ENCODE results near the gene USP37.

The USP37 gene

GRCh38 chr2:218479595-218479994, 88.6 kb downstream of the USP37 start:
- ATAC-seq (ENCODE audit: insufficient read depth, low read depth) = no peak
- Histone ChIP-seq H3K27me3 (ENCODE audit: insufficient read depth, low read length, poor library complexity) (no peaks in the 10 kb centered on the region), H3K36me3 (ENCODE audit: insufficient read depth, low read length) (peaks cover 89% of the 10 kb centered on the region), H4K20me1 (ENCODE audit: insufficient read depth, low read length) (no peaks in the 10 kb centered on the region), H3K9ac (ENCODE audit: low read depth, low read length) (no peak overlapping the region), H3K4me3 (ENCODE audit: low read depth in 1 of 2, low read length in 2 of 2) (no peak overlapping the region), H3K79me2 (ENCODE audit: insufficient read depth, low read length) (no peaks in the 10 kb centered on the region), H3K4me2 (ENCODE audit: insufficient read depth, low read length) (no peak overlapping the region), H3K27ac (ENCODE audit: low read length) (no peak overlapping the region), H3K4me1 (ENCODE audit: insufficient read depth, low read length) (no peaks in the 10 kb centered on the region), H3K9me3 (ENCODE audit: insufficient read depth, low read length, severe bottlenecking) (no peaks in the 10 kb centered on the region), H2AFZ (ENCODE audit: low read depth, low read length) (no peak overlapping the region)
- no peak for DNase-seq
- TF ChIP-seq EZH2 (IDR thresholded peaks at IDR 0.05; ENCODE audit: borderline replicate concordance, low read depth, low read length, severe bottlenecking) (no peak), CTCF (IDR thresholded peaks at IDR 0.05; ENCODE audit: borderline replicate concordance, extremely low read depth, low read length, poor library complexity, severe bottlenecking) (no peak)

- DNase-seq = no peak
- Histone ChIP-seq H3K27me3 (ENCODE audit: insufficient read depth, low read length, poor library complexity) (no peaks in the 10 kb centered on the region), H3K36me3 (ENCODE audit: insufficient read depth, low read length) (peaks cover 89% of the 10 kb centered on the region), H3K4me1 (ENCODE audit: insufficient read depth, low read length) (no peaks in the 10 kb centered on the region), H3K4me2 (ENCODE audit: insufficient read depth, low read length) (no peak overlapping the region), H4K20me1 (ENCODE audit: insufficient read depth, low read length) (no peaks in the 10 kb centered on the region), H3K9ac (ENCODE audit: low read depth, low read length) (no peak overlapping the region), H3K9me3 (ENCODE audit: insufficient read depth, low read length, severe bottlenecking) (no peaks in the 10 kb centered on the region), H3K27ac (ENCODE audit: low read length) (no peak overlapping the region), H3K4me3 (ENCODE audit: low read depth in 1 of 2, low read length in 2 of 2) (no peak overlapping the region), H3K79me2 (ENCODE audit: insufficient read depth, low read length) (no peaks in the 10 kb centered on the region), H2AFZ (ENCODE audit: low read depth, low read length) (no peak overlapping the region)
- no peak for TF ChIP-seq CTCF (IDR thresholded peaks at IDR 0.05; ENCODE audit: borderline replicate concordance, extremely low read depth, low read length, poor library complexity, severe bottlenecking)
- TF ChIP-seq EZH2 (IDR thresholded peaks at IDR 0.05; ENCODE audit: borderline replicate concordance, low read depth, low read length, severe bottlenecking) = no peak
- no peak for ATAC-seq (ENCODE audit: insufficient read depth, low read depth)
These were observed 89.6 kb downstream of the USP37 start for GRCh38 chr2:218478544-218478943.

- TF ChIP-seq CTCF (IDR thresholded peaks at IDR 0.05; ENCODE audit: borderline replicate concordance, extremely low read depth, low read length, poor library complexity, severe bottlenecking) (no peak), EZH2 (IDR thresholded peaks at IDR 0.05; ENCODE audit: borderline replicate concordance, low read depth, low read length, severe bottlenecking) (no peak)
- Histone ChIP-seq H3K4me2 (ENCODE audit: insufficient read depth, low read length) (no peak overlapping the region), H3K36me3 (ENCODE audit: insufficient read depth, low read length) (peaks cover 91% of the 10 kb centered on the region), H3K9ac (ENCODE audit: low read depth, low read length) (no peak overlapping the region), H3K27me3 (ENCODE audit: insufficient read depth, low read length, poor library complexity) (no peaks in the 10 kb centered on the region), H3K4me3 (ENCODE audit: low read depth in 1 of 2, low read length in 2 of 2) (no peak overlapping the region), H3K4me1 (ENCODE audit: insufficient read depth, low read length) (no peaks in the 10 kb centered on the region), H4K20me1 (ENCODE audit: insufficient read depth, low read length) (no peaks in the 10 kb centered on the region), H3K27ac (ENCODE audit: low read length) (no peak overlapping the region), H3K79me2 (ENCODE audit: insufficient read depth, low read length) (no peaks in the 10 kb centered on the region), H3K9me3 (ENCODE audit: insufficient read depth, low read length, severe bottlenecking) (no peaks in the 10 kb centered on the region), H2AFZ (ENCODE audit: low read depth, low read length) (no peak overlapping the region)
- DNase-seq (no peak), ATAC-seq (ENCODE audit: insufficient read depth, low read depth) (no peak)
These were observed 90.9 kb downstream of the USP37 start for GRCh38 chr2:218477247-218477646.

- Histone ChIP-seq H3K27ac (ENCODE audit: low read length) (no peak overlapping the region), H3K4me1 (ENCODE audit: insufficient read depth, low read length) (no peaks in the 10 kb centered on the region), H3K9ac (ENCODE audit: low read depth, low read length) (no peak overlapping the region), H3K79me2 (ENCODE audit: insufficient read depth, low read length) (no peaks in the 10 kb centered on the region), H3K27me3 (ENCODE audit: insufficient read depth, low read length, poor library complexity) (no peaks in the 10 kb centered on the region), H3K4me2 (ENCODE audit: insufficient read depth, low read length) (no peak overlapping the region), H3K36me3 (ENCODE audit: insufficient read depth, low read length) (peaks cover 91% of the 10 kb centered on the region), H3K9me3 (ENCODE audit: insufficient read depth, low read length, severe bottlenecking) (no peaks in the 10 kb centered on the region), H2AFZ (ENCODE audit: low read depth, low read length) (no peak overlapping the region), H4K20me1 (ENCODE audit: insufficient read depth, low read length) (no peaks in the 10 kb centered on the region), H3K4me3 (ENCODE audit: low read depth in 1 of 2, low read length in 2 of 2) (no peak overlapping the region)
- DNase-seq (no peak), ATAC-seq (ENCODE audit: insufficient read depth, low read depth) (no peak)
- TF ChIP-seq CTCF (IDR thresholded peaks at IDR 0.05; ENCODE audit: borderline replicate concordance, extremely low read depth, low read length, poor library complexity, severe bottlenecking) (no peak), EZH2 (IDR thresholded peaks at IDR 0.05; ENCODE audit: borderline replicate concordance, low read depth, low read length, severe bottlenecking) (no peak)
These were observed 91.5 kb downstream of the USP37 start for GRCh38 chr2:218476676-218477075.

Measured in DND-41 (cell line).